Measurements from ENCODE around the gene PLCB4.

PLCB4 gene

DNA sequence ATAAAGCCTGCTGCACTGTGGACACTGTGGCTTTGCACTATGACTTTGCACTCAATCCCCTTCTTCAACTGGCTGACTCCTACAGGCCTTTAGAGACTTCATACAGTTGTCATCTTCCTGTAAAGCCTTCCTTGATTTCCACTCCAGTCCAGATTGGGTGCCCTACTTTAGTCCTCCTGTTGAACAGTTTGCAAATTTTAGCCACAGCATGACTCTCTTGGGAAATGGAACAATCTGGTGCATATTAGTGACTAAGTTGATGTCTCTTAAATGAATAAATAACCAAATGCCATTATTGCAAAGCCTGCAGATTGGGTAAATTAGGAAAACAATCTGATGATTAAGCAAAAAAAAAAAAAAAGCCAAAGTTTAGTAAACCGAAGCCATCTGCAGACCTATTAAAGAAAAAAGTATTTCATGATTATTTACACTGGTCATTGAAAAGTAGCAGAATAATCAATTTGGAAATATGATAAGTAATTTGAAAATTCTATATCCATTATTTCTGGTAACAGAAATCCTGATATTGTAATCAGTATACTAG is 12.6 kb downstream of the PLCB4 start:
- H3K4me3 ChIP-seq (ENCODE audit: low read depth, low read length), result no peak overlapping the region
- no peak for TF ChIP-seq CTCF (IDR thresholded peaks at IDR 0.05; ENCODE audit: insufficient read depth, low read depth, low read length, missing control alignments)
- DNase-seq (ENCODE audit: low read depth), result no peak

DNA sequence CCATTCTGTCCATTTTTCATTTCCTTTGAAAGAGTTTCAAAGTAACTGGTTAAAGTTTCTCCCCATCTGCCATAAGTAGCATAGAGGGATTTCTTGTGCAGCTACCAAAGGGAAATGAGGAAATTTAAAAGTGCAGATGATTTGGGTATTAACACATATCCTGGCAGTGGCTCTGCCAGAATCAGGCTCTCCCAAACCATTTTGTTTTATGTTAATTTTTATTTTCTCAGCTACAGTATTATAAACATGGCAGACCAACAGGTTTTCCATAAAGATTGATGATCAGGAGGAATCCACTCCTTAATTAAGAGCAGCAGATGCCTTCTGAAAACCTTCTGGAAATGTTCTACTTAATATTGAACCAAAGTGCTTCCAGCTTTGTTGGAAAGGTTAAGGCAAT is 13.9 kb downstream of the PLCB4 start:
- H3K4me3 ChIP-seq (ENCODE audit: low read depth, low read length), result no peak overlapping the region
- no peak for TF ChIP-seq CTCF (IDR thresholded peaks at IDR 0.05; ENCODE audit: insufficient read depth, low read depth, low read length, missing control alignments)
- DNase-seq (ENCODE audit: low read depth), result no peak

DNA sequence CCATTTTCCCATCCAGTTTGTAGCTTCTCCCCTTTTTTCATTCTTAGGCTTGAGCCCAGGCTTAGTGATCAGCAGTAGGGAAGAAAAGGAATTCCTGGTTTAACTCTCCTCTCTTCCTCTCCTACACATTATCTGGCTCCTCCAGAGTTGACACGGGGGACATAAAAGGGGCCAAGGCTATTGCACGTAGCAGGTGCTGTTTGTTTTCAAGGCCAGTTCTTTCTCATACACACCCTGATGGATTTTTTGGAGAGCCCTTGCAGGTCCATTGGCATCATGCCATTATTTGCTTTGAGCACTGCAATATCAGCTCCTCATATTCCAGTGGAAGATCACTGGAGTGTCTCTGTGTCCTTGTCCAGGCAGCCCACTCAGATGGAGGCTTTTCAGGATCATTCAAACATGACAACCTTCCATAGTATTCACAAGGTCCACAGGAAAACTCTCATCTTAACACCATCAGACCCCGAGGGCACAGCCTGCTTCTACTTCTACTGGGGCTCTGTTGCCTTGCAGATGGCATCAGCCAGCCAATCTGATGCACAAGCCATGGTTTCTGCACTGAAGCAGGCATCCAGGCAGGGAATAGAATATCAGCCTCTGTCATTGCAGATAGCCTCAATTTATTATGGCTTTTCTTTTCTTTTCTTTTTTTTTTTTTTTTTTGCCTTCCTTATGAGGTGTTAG is 18.8 kb downstream of the PLCB4 start:
- no peak for TF ChIP-seq CTCF (IDR thresholded peaks at IDR 0.05; ENCODE audit: insufficient read depth, low read depth, low read length, missing control alignments)
- DNase-seq (ENCODE audit: low read depth), result no peak
- H3K4me3 ChIP-seq (ENCODE audit: low read depth, low read length), result no peak overlapping the region

GRCh38 chr20:9088556-9088955 is 19.7 kb downstream of the PLCB4 start:
- no peak for DNase-seq (ENCODE audit: low read depth)
- no peak for TF ChIP-seq CTCF (IDR thresholded peaks at IDR 0.05; ENCODE audit: insufficient read depth, low read depth, low read length, missing control alignments)
- no peak overlapping the region for H3K4me3 ChIP-seq (ENCODE audit: low read depth, low read length)

- DNase-seq (ENCODE audit: low read depth), result no peak
- TF ChIP-seq CTCF (IDR thresholded peaks at IDR 0.05; ENCODE audit: insufficient read depth, low read depth, low read length, missing control alignments), result no peak
- no peak overlapping the region for H3K4me3 ChIP-seq (ENCODE audit: low read depth, low read length)
These were observed 23.2 kb downstream of the PLCB4 start for GRCh38 chr20:9092113-9092512.

DNA sequence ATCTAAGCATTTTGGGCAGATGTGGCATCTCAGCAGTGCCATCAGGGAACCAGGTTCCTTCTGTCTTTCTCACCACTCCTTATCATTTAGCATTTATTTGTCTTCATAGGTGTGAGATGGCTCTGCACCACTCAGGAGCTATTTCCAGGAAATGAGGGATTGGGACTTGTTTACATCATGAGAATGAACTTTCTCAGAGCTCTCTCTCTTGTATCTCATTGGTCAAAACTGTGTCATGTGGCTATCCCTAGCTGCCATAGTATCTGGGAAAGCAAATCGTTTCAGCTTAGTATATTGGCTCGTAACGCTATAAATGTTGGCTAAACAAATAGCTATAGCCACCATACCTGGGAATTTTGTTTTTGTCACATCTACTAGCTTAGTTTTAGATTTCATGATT is 23.8 kb downstream of the PLCB4 start:
- no peak for DNase-seq (ENCODE audit: low read depth)
- no peak for TF ChIP-seq CTCF (IDR thresholded peaks at IDR 0.05; ENCODE audit: insufficient read depth, low read depth, low read length, missing control alignments)

More for the DNA sequence above, 23.8 kb downstream of the PLCB4 start:
- H3K4me3 ChIP-seq (ENCODE audit: low read depth, low read length), result no peak overlapping the region

Measured in GM12865 (cell line).